UCSD-AML1 (cell line): ENCODE results near the gene MEIOSIN.
"Not testable (repeated sequence)": the region's sequence is repeated elsewhere in the genome, so short reads cannot be mapped to it uniquely, and the experiment has no call there.

Experiments used
- DNase-seq: peaks from one replicate; lab custom pipeline; 2025; ENCODE audit not compliant: unreplicated experiment; lab: John Stamatoyannopoulos, UW

Gene MEIOSIN

GRCh38 chr19:45798995-45799517, 65.8 kb downstream of the MEIOSIN start:
- DNase-seq, result peak; percentile 33

- DNase-seq, result not testable (repeated sequence)
These were observed 66.3 kb downstream of the MEIOSIN start for GRCh38 chr19:45799541-45799940.

- DNase-seq, result no peak
These were observed 66.9 kb downstream of the MEIOSIN start for GRCh38 chr19:45800070-45800553.

GRCh38 chr19:45801603-45802175, 68.5 kb downstream of the MEIOSIN start:
- no peak for DNase-seq

GRCh38 chr19:45804140-45804958, 71.1 kb downstream of the MEIOSIN start:
- DNase-seq, result no peak

DNA sequence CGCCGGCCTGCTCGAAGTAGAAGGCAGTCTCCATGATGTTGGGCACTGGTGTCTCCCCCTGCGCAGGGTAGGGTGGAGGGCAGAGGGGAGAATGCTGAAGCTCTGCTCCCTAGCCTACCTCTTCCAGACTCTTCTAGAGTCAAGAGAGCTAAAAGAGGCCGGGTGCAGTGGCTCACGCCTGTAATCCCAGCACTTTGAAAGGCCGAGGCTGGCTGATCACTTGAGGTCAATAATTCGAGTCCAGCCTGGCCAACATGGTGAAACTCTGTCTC, 71.7 kb downstream of the MEIOSIN start:
- no peak for DNase-seq

GRCh38 chr19:45805719-45806118, 72.5 kb downstream of the MEIOSIN start:
- no peak for DNase-seq

DNA sequence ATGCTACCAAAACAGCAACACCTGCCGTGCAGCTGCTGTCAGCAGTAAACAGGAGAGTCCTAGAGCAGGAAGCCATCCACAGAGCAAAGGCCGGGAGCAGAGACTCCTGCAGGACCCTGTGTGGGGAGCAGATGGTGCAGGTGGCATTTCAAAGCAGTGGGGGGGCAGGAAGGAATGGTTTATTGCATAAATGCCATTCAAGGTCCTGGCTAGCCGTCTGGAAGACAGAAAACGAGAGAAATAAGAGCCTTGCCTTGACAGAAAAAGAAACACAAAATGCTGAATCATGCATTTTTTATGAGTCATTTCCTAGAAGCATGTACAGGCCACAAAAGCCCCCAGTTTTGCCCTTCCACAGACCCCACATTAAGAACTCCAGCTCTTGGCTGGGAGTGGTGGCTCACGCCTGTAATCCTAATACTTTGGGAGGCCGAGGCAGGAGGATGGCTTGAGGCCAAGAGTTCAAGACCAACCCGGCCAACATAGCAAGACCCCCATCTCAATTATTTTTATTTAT, 76.5 kb downstream of the MEIOSIN start:
- peak; percentile 54 for DNase-seq

- DNase-seq, result no peak
These were observed 79.1 kb downstream of the MEIOSIN start for GRCh38 chr19:45812297-45812696.
